D721Med (cell line): Measurements from ENCODE around the gene PPTC7.
A peak's percentile ranks its signal among the peaks of the same experiment; 100 is the strongest.

Source experiments
- DNase-seq: peaks from one replicate; pipeline ENCODE4 v3.0.0; 2011; ENCODE audit warnings: low spot score; ENCODE audit not compliant: insufficient read length
- FAIRE-seq: peaks from 2 replicates; lab custom pipeline; 2011; peaks lifted over from hg19 to GRCh38; lab: Jason Lieb, UNC
- TF ChIP-seq, protein P1 (sequence below): IDR thresholded peaks from 2 replicates; pipeline ENCODE4 v1.5.1; 2012; ENCODE audit warnings: mild to moderate bottlenecking, control low read depth; ENCODE audit not compliant: insufficient read depth; ENCODE audit errors: missing control alignments

Gene PPTC7, protein sequence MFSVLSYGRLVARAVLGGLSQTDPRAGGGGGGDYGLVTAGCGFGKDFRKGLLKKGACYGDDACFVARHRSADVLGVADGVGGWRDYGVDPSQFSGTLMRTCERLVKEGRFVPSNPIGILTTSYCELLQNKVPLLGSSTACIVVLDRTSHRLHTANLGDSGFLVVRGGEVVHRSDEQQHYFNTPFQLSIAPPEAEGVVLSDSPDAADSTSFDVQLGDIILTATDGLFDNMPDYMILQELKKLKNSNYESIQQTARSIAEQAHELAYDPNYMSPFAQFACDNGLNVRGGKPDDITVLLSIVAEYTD

DNA sequence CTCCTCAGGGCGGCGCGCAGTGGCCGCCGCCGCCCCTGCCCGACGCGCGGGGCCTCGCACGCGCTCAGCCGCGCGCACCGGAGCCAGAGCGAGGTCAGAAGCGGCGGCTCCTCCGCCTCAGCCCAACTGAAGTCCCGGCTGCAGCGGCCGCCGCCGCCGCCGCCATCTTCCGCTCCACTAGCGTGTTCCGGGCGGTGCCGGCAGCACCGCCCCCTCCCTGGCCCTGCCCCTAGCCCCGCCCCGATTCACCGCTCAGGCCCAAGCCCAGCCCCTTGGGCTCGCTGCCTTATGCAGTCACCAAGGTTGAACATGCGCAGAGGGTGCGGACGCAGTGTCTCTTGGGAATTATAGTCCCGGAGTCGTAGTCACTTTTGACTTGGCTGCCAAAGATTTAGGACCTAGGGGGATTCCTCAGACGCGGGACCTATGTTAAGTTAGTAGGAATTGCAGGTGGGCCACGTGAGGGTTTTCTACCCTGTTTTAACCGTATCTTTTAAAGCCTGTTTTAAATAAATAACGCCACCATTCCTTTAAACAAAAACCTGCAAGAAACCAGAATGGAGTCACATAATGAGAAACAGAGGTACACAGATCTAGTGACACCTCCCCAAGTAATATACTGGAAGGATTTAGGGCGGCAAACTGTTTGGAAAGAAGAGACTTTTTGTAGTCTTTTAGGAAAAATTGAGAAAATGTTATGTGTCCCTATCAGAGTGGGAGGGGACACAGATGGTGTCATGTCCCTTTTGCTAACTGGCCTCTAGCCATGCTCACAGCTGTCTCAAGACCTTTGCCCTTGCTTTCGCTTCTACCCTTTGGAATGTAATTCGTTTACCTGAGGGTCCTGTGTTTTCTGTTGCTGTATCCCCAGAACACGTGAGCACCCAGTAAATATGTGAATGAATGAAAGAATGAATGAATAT is at the start of gene PPTC7:
Gene PPTC7, minus strand, starts transcription at position 182 of the 923 bp plus-strand sequence. CDS start 287 bp downstream, outside the sequence.
- TF ChIP-seq, protein P1, sequence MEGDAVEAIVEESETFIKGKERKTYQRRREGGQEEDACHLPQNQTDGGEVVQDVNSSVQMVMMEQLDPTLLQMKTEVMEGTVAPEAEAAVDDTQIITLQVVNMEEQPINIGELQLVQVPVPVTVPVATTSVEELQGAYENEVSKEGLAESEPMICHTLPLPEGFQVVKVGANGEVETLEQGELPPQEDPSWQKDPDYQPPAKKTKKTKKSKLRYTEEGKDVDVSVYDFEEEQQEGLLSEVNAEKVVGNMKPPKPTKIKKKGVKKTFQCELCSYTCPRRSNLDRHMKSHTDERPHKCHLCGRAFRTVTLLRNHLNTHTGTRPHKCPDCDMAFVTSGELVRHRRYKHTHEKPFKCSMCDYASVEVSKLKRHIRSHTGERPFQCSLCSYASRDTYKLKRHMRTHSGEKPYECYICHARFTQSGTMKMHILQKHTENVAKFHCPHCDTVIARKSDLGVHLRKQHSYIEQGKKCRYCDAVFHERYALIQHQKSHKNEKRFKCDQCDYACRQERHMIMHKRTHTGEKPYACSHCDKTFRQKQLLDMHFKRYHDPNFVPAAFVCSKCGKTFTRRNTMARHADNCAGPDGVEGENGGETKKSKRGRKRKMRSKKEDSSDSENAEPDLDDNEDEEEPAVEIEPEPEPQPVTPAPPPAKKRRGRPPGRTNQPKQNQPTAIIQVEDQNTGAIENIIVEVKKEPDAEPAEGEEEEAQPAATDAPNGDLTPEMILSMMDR, result no peak
- FAIRE-seq (no peak), DNase-seq (peak; percentile 76)

DNA sequence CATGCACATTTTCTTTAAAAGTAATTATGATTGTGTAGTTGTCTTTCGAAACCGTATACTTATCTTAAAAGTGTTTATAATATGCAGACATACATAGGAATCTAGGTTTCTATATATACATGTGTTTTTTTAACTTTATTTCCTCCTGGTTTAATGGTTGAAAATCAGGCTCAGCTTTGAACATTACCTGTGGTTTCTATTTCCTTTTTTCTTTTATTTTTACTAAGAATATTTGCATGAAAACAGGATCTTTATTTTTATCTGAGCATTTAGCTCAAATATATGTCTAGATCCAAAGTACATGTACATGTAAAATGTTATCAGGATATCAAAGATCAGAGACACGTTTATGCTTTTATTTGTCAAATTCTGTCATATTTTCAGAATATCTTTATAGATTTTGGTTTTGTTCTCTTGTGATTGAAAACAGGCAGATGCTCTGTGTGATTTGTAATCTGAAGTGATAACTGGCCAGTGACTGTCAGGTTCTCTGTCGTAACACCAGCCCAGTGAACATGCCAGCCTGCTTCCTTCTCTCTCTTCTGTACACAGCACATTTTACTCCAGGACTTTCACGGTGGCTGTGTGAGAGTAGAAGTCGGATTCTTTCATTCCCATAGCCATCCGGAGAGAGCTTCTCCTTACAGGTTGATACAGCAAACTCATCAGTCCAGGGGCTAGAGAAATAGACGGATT is 44.5 kb upstream of the PPTC7 start:
- FAIRE-seq (no peak), DNase-seq (no peak)
- TF ChIP-seq, protein P1, result no peak

DNA sequence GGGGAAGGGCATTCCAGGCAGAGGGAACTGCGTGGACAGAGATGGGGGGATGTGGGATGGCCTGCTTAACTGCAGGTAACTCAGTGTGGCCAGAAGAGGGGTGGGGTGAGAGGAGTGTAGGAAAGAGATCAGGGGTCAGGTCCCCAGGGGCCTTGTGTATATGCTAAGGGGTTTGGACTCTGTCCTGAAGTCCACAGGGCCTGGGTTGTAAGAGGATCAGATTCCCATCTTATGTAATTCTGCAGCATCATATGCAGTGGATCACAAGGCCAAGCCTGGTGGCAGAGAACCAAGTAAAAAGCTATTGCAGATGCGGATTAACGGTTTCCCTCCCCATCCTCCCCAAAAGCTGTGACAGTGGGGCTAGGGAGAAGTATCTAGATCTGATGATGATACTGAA is 39.5 kb upstream of the PPTC7 start:
- no peak for FAIRE-seq
- DNase-seq, result no peak
- TF ChIP-seq, protein P1, result no peak

DNA sequence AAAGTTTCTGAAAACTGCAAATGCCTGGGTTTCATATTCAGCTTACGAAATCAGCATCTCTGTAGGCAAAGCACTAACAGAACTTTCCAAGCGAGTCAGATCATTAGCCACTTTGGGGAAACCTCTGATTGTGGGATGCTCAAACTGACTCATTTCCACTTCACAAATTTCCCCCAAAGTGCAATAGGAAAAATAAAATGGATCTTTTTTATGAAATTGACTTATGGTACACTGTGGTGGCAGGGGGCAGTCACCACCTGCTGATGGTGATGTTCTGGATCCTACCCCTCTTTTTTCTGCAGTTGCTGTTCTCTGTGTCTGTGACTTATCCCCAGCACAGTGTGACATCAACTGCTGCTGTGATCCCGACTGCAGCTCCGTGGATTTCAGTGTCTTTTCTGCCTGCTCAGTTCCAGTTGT is 36.4 kb upstream of the PPTC7 start:
- DNase-seq, result no peak
- TF ChIP-seq, protein P1, result peak; percentile 14
- FAIRE-seq, result no peak

DNA sequence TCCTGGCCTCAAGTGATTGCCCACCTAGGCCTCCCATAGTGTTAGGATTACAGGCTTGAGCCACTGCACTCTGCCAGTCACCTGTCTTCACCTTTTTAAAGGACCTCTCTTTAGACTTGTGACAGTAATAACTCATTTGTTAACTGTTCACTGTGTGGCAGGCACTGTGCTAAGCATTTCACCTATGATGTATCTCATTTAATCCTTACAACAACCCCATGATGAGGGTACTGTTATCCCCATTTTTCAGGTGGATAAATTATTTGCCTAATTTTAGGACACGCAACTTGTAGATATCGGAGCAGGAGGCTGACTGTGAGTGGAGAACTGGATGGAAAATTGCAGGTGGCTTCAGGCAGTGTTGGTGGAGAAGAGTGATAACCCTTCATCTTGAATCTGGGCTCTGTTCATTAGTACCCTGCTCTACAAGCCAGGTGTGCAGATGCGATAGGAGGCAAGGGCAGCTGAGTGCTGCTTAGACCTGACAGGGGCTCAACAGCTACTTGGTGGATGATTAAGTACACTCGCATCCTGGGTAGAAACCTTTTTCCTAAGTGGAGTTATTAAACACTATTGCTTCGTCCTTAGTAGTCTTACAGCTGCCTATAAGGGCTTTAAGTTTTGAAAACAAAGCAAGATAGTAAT is 33.5 kb upstream of the PPTC7 start:
- TF ChIP-seq, protein P1, result no peak
- DNase-seq (no peak), FAIRE-seq (no peak)

DNA sequence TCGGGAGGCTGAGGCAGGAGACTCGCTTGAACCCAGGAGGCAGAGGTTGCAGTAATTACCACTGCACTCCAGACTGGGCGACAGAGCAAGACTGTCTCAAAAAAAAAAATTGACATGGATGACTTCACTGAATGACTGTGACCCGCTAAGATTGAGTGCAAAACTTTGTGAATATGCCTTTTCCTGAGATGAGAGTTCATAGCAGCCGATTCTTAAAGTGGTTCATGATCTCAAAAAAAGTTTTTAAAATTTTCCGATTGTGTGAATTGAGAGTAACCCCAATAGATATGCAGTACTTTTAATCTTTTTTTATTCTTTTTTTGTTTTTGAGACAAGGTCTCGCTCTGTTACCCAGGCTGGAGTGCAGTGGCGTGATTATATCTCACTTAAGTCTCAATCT is 32.1 kb upstream of the PPTC7 start:
- TF ChIP-seq, protein P1, result no peak
- DNase-seq (no peak), FAIRE-seq (no peak)
